T-helper 1 cell treated with Interleukin-12 subunit alpha and Interleukin-12 subunit beta and Interleukin-4 antibody, amounts not matched to agents 30 ng/mL and 1 ng/mL, for 36 hours (primary cell): Measurements from ENCODE around the gene REP15. TPM values are rescaled to one million over a fixed set of nuclear protein-coding genes. Genes with fewer than 3 reads are reported as not detected.
"Not testable (repeated sequence)": the region's sequence is repeated elsewhere in the genome, so short reads cannot be mapped to it uniquely, and the experiment has no call there.

ENCODE experiments used
- intact Hi-C: fragments of 100-400 bp; cut with micrococcal nuclease; formaldehyde crosslinking; loops from one replicate; pipeline ENCODE4 v1.15.1; 2024
- total RNA-seq: library from RNA; stranded (reverse); gene quantifications from 2 replicates; pipeline ENCODE4 v1.2.3, GENCODE V29; 2022

REP15 gene, protein sequence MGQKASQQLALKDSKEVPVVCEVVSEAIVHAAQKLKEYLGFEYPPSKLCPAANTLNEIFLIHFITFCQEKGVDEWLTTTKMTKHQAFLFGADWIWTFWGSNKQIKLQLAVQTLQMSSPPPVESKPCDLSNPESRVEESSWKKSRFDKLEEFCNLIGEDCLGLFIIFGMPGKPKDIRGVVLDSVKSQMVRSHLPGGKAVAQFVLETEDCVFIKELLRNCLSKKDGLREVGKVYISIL
- total RNA-seq, result 1.4 and 1.8 TPM in 2 replicates

DNA sequence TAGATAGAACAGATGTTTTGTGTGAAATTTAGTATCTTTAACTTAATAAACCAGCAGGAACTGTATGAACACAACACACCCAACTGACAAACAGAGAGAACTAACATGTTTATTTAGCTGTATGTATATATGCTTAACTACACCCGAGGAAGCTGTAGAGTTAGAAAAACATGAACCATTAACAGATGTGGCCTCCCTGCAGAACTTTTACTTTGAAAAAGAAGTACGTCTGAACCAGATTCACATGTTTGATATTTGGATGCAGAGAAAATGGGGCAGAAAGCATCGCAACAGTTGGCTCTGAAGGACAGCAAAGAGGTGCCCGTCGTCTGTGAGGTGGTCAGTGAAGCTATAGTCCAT, at the start of gene REP15:
TSS of gene REP15 (plus strand) at position 155 of the 360 bp plus-strand sequence. CDS start at position 271, 116 bp downstream.
- intact Hi-C loops, result no loop called here

DNA sequence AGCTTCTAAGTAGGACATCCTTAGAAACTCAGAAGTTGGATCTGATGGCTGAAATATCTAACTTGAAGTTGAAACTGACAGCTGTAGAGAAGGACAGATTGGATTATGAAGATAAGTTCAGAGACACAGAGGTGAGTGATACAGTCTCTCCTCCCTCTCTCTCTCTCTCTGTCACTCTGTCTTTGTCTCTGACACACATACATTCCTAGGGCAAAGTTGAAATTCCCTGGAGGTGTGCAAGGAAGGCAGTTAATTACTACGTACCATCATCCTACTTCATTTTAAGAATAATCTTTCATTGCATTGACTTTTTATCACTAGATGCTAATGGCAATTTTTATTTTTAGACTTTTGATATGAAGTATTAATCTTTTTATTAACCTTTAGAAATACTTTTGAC, 46.2 kb upstream of the REP15 start:
- intact Hi-C loops, result loop anchor here (5.0 kb wide), 3 partner anchors 63 to 628 kb away; partner anchors contain the start of gene MED21

GRCh38 chr12:27651201-27651600, 45.0 kb upstream of the REP15 start:
- intact Hi-C loops, result loop anchor here (1.0 to 5.0 kb wide), 4 partner anchors 64 to 629 kb away; partner anchors contain the start of gene MED21

DNA sequence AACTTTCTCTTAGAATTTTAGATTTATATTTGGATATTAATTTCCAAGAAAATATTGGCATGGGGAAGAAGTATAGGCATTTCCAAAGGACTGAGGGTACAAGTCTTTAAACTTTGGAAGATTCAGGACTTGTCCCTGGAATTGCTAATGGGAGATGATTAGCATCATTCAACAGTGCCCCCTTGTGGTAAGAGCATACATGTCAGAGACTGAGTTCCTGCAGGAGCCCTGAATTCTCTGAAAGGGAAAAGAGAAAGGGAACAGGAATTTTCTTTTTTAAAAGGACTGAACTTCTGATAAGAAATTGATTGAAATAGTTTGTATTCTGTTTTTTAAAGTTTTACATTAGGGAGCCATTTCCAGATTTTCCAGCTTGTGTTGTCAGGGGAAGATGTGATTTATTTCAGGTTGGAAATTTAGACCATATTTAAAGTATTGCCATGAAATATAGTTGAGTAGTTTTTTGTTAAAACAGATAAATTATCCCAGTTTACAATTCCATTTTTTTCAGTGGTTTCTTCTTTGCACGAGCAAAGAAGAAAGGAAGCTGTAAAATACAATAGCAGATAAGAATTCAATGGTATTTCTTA, 44.0 kb upstream of the REP15 start:
- intact Hi-C loops, result loop anchor here (1.0 to 5.0 kb wide), 9 partner anchors 51 to 630 kb away; partner anchors contain the start of genes BMAL2, MED21 and PPFIBP1

DNA sequence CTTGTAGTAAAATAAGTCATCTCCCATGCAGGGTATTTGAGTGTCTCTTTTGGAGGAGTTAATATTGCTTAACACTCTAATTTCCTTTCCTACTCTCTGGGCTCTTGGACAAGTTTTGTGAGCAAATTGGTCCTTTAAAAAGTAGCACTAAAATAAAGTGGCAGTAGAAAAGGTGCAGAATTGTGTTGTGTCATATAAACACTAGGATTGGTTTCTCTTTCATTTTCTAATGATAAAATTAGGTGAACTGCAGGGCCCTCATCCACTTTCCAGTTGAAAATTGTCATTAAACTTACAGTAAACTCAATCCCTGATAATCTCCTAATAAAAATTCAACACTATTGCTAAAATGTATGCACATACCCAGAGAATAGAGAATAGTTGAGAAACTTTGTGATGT, 42.6 kb upstream of the REP15 start:
- intact Hi-C loops, result loop anchor here (2.0 to 5.0 kb wide), 6 partner anchors 66 to 631 kb away; partner anchors contain the start of genes BMAL2, MED21 and PPFIBP1

GRCh38 chr12:27655476-27655875, 40.8 kb upstream of the REP15 start:
- intact Hi-C loops, result not testable (repeated sequence)

DNA sequence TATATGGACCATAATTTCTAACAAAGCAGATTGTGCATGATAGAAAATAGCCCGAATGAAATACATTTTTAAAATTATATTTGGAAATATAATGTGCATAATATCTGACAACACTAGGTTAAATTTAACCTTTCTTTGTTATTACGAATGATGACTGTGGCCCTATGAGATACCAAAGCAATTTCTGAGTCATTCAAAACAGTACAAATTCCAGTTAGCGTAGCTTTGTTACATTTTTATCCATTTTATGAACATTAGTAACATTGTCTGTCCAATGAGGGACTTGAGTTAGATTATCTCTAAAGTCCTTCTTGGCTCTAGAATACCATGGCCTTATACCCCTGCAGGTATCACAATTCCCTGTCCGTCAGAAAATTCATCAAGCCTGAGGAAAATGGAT, 39.0 kb upstream of the REP15 start:
- intact Hi-C loops, result no loop called here

GRCh38 chr12:27665704-27666103, 30.5 kb upstream of the REP15 start:
- intact Hi-C loops, result no loop called here

DNA sequence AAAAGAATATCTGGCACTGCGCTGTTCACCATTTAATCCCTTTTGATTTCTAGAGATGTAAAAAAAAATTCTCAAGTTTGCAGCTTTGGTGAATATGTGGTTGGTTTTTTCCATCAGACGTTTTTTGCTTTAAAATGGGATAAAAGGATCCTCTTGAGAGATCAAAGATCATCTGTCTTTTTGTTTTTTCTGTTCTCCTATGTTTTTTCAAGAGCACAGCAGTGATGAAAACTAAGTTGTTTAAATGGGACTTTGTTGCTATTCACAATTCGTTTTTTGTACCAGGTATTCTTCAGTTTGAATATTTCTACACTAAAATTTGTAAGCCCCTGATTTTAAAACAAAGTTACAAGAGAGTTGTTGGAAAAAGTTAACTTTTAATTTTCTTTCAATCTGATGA, 29.7 kb upstream of the REP15 start:
- intact Hi-C loops, result no loop called here

GRCh38 chr12:27667540-27667939, 28.7 kb upstream of the REP15 start:
- intact Hi-C loops, result no loop called here

GRCh38 chr12:27672051-27672450, 24.2 kb upstream of the REP15 start:
- intact Hi-C loops, result no loop called here

- intact Hi-C loops, result no loop called here
Observed at GRCh38 chr12:27672643-27673042, 23.6 kb upstream of the REP15 start.

- intact Hi-C loops, result no loop called here
Observed at GRCh38 chr12:27673101-27673718, 23.0 kb upstream of the REP15 start.

- intact Hi-C loops, result no loop called here
Observed at GRCh38 chr12:27674989-27675388, 21.3 kb upstream of the REP15 start.

DNA sequence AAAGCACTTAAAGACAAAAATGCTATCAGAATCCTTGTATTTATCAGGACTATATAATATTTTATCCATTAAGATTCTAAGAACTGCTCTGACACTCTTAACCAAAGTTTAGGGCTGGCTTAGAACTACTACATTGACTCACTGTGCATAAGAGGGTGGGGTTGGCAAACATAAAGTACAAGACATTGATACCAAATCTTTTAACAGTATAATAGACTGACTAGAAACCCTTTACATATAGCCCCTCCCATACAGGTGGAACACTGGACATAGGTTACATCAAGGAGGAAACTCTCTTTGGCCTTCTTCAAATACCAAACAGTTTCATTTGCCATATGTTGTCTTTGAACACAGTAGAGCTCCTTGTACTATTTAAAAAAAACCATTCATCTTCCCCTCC, 15.6 kb upstream of the REP15 start:
- intact Hi-C loops, result no loop called here

GRCh38 chr12:27682534-27682933, 13.7 kb upstream of the REP15 start:
- intact Hi-C loops, result no loop called here

DNA sequence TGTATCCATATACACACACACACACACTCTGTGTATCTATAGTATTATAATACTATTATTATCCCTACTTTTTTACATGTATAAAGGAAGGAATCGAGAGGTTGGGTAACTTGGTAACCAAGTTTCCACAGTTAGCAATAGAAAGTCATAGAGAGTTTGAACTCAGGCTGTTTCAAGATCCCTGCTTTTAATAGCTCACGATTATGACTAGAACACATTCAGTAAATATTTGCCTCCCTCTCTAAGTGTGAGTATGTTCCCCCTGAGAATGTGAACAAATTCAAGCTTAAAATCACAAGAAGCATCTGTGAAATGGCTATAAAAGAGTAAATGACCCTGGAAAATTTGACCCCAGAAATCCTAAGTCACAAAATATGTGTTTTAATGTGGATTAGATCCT, 11.0 kb upstream of the REP15 start:
- intact Hi-C loops, result no loop called here

DNA sequence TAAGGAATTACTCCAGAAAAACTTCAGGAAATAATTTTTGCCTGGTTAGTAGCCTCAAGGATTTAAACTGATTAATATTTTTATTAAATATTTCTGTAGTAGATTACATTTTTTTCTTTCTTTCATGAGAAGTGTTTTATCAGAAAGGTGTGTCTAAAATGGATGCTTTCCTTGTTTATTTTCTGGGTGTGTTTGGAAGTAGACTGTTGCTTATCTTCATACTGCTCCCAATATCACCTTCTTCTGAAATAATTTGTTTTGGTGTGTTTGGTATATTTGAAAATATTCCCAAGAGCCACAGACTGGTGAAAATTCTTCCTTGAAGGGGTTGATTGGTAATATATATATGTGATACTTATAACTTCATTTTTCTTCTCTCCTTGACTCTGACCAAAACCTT, 10.1 kb upstream of the REP15 start:
- intact Hi-C loops, result no loop called here

DNA sequence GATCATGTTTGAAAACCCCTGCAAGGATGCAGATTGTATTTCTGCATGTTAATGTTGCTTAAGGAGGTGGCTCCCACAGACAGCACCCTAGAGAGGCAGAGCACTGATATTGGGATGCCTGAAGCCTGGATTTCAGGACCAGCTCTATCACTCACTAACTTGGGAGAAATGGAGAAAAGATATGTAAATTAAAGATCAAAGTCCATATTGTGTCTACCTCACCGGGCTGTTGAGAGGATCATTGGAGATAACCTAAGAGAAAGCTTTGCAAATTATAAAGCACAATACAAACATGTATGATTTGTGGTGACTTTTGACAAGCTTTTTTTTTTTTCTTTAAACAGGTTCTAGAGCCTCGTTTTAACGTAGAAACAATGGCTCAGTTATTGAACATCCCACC, 7.6 kb upstream of the REP15 start:
- intact Hi-C loops, result no loop called here

DNA sequence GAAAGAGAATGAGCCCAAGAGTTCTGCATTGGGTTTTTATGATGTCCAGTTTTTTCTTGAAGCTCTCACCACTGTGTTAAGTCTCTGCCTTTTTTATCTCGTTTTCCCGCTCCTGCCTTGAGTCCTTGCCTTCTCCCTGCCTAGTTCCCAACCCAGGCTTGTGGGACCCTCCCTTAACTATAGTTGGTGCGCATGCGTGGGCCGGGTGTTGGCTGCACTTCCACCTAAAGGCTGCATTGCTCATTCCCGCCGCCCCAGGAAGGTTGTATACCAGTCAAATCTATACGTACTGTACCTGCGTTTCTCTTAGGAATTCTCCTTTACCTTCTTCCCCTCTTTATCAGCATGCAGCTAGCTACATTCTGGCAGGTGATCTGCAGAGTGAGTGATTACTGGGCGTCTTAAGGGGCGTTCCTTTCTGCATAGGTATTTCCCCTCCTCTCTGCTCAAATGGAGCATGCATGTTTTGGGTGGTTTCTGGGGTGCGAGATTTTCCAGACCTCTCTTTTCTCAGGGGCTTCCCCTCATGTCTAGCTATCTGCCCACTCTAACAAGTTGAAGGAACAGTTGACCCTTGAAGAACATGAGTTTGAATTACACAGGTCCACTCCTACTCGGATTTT, 6.6 kb upstream of the REP15 start:
- intact Hi-C loops, result no loop called here

DNA sequence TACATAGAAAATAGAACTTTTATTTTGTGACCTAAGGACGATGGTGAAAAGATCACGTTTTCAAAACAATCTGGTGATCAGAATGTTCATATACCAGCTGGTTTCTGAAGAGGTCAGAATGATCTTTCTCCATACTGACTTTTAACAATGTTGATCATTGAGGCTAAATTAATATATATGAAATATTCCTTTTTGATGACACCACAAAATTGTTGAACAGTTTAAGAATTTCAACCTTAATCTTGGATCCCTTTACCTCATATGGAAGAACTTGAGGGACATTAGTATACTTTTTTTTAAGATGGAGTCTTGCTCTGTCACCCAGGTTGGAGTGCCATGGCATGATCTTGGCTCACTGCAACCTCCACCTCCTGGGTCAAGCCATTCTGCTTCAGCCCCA, 2.8 kb upstream of the REP15 start:
- intact Hi-C loops, result no loop called here
